NOMO-1 treated with DMSO at 0.1 percent for 48 hours (cell line): ENCODE measurements around the gene LUC7L3.
A peak's percentile ranks its signal among the peaks of the same experiment; 100 is the strongest.

ENCODE experiments used
- DNase-seq: peaks from one replicate; lab custom pipeline; 2025; ENCODE audit not compliant: unreplicated experiment; lab: John Stamatoyannopoulos, UW

LUC7L3 gene

DNA sequence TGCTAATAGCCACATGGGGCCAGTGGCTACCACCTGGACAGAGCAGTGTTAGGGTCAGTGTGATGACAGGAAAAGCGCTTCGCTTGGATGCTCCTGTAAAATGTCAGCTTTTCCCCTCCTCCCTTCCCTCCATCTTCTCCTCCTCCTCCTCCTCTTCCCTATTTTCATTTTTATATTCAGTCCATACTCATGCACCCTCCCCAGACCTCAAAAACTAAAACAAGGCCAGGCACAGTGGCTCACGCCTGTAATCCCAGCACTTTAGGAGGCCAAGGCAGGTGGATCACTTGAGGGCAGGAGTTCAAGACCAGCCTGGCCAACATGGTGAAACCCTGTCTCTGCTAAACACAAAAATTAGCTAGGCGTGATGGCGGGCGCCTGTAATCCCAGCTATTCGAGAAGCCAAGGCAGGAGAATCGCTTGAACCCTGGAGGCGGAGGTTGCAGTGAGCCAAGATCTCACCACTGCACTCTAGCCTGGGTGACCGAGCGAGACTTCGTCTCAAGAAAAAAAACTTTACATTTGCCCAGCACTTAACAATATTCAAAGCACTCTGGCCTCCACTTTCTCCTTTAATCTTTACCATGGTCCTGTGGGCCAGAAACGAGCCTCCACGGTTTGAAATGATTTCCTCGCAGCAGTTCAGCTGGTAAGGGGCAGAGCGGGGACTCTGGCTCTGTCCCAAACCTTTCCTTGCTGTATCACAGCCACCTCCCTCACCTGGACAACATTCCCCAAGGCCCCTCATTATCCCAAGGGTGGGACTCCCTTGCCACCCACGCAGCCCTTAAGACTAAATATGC is 33.5 kb upstream of the LUC7L3 start:
- no peak for DNase-seq

DNA sequence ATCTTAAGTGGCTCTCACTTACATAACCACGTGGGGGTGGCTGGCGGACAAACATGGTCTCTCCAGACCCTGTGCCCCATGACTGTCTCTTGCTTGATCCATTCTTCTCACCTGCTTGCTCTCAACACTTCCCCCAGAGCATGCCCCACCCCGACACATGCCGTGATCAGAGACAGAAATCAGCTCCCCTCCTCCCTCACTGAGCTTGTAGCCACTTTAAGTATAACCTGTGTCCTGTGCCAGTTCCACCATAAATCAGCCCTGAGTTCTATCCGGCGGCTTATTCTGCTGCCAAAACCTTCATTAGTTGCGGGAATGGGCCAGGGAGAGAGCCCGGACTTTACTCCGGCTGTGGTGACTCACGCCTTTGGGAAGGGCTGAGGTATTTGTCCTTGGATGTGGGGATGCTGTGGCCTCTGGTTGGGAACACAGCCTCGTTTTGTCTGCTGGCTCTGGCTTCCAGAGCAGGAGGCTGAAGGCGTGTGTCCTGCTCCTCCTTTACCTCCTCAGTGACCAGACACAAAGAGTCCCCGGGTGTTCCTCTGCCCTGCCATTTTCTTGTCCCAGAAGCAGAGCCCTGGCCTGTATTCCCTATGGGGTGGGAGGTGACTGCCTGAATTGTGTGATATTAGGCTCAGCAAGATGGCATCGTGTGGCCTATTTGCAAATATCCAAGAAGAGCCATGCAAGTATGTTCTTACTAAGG is 32.8 kb upstream of the LUC7L3 start:
- no peak for DNase-seq

DNA sequence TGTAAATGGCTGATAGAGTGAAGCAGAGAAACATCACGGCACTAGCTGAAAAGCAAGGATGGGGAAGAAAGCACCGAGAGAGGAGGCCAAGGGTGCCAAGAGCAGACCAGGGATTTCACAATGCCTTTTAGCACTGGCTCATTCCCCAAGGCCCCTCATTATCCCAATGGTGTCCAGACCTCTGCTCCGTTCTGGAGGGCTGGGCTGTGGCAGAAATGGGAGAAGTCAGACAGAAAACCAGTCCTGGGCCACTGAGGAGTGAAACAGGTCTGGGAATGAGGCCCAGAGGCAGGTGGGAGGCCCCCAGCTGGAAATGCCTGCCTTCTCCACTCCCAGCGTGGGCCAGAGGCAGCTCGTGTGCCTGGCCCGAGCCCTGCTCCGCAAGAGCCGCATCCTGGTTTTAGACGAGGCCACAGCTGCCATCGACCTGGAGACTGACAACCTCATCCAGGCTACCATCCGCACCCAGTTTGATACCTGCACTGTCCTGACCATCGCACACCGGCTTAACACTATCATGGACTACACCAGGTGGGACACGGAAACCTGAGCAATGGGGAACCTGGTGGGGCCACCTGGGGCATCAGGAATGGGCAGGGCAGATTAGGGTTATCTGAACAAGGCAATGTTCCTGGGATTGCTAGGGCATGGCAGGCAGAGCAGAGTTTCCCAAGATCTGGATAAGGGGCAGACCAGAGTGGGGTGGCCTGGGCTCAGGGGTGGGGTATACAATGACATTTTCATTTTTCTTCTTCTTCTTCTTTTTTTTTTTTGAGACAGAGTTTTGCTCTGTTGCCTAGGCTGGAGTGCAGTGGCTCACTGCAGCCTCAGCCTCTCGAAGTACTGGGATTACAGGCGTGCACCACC is 32.0 kb upstream of the LUC7L3 start:
- no peak for DNase-seq

GRCh38 chr17:50688245-50688644 is 31.2 kb upstream of the LUC7L3 start:
- DNase-seq: no peak

DNA sequence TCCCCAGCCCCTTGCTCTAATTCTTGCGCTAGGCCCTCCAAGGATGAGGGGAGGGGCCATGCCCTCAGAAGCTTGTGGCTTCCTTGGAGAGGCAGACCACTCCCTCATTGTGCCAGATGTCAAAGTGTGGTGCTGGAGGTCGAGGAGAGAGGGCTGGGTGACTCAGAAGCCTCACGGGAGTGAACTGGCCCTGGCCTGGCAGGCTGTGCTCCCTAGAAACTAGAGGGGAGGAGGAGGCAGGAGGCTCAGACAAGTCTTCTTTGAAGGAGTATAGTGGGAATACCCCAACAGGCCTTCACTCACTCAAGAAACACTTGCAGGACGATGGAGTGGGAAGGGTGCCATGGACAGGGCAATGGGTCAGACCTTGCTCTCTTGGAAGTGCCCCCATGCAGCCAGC is 30.2 kb upstream of the LUC7L3 start:
- no peak for DNase-seq

DNA sequence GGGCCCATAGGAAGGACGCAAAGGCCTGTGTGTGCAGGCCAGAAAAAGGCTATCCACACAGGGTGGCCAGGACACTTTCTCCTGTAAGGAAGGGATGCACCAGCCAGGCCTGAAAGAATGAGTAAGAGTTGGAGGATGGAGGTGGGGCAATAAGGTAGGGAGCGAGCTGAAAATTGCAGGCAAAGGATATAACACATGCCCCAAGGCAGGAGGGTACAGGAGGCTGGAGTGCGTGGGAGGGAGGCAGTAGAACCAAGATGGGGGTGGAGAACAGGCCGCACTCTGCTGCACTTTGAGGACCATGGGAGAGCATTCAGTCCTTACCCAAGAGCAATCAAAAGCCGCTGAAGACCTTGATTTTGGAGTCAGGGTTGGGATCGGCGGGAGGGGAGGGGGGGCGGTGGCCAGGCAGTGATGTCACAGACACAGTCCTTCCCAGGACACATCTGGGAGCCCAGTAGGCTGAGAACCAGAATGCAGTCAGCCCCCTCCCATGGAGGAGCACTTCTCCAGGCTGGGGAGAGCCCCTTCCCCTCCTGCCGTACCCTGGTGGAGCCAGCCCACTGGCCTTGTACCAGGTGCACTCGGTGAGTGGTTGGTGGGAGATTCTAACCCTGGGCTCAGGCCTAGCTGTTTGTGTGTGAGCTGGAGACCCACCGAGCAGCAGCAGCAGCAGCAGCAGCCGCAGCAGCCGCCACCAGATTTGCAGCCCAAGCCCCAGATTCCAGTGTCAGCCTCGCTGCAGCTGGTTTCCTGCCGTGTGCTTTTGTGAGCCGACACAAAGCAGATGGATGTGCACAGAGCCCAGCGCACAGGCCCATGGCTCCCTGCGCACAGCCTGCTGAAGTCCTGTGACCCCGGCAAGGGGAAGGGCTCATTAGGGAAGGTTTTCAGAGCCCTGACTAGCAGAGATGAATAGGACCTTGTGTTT is 29.2 kb upstream of the LUC7L3 start:
- no peak for DNase-seq

GRCh38 chr17:50690887-50691549 is 28.4 kb upstream of the LUC7L3 start:
- peak; percentile 15 for DNase-seq

GRCh38 chr17:50691550-50692447 is 27.6 kb upstream of the LUC7L3 start:
- DNase-seq: no peak

GRCh38 chr17:50692448-50693035 is 26.9 kb upstream of the LUC7L3 start:
- no peak for DNase-seq

- DNase-seq: no peak
These were observed 26.2 kb upstream of the LUC7L3 start for GRCh38 chr17:50693036-50693682.

DNA sequence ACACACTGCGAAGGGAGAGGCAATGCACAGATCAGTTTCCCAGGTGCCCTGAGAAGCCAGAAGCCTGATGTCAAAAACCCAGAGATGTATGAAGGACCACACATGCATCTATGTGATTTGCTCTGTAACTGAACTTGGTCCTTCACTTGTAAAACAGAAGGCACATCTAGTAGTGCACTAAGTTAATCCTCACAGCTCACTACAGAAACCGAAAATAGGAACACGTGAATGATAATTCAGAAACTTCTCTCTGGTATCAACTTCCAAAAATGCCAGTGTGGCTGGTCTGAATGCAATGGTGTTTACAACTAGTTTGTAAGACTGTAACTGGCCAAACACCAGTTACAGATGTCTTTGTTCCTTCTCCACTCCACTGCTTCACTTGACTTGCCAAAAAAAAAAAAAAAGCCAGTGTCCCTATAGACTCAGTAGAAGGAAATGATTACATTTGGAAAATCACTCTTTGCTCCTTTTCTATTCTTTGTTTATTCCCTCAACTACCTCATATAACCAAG is 23.0 kb upstream of the LUC7L3 start:
- no peak for DNase-seq

- DNase-seq: no peak
These were observed 22.3 kb upstream of the LUC7L3 start for GRCh38 chr17:50697062-50697461.

GRCh38 chr17:50697663-50698272 is 21.6 kb upstream of the LUC7L3 start:
- DNase-seq: no peak

GRCh38 chr17:50699410-50699809 is 20.0 kb upstream of the LUC7L3 start:
- no peak for DNase-seq

DNA sequence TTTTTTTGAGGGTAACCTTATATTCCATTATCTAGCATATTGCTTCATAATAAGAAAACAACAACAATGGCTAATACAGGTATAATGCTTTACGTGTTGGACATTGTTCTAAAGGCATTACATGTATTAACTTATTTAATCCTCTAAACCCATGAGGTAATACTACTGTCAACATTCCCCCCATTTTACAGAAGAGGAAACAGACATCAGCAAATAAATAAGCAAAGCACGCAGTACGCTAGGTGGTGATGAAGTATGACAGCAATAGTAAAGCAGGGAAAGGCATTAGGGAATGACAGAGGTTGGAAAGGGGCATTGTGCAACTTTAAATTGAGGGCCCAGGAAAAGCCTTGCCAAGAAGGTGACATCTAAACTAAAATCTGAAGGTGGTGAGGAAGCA is 16.2 kb upstream of the LUC7L3 start:
- DNase-seq: no peak

DNA sequence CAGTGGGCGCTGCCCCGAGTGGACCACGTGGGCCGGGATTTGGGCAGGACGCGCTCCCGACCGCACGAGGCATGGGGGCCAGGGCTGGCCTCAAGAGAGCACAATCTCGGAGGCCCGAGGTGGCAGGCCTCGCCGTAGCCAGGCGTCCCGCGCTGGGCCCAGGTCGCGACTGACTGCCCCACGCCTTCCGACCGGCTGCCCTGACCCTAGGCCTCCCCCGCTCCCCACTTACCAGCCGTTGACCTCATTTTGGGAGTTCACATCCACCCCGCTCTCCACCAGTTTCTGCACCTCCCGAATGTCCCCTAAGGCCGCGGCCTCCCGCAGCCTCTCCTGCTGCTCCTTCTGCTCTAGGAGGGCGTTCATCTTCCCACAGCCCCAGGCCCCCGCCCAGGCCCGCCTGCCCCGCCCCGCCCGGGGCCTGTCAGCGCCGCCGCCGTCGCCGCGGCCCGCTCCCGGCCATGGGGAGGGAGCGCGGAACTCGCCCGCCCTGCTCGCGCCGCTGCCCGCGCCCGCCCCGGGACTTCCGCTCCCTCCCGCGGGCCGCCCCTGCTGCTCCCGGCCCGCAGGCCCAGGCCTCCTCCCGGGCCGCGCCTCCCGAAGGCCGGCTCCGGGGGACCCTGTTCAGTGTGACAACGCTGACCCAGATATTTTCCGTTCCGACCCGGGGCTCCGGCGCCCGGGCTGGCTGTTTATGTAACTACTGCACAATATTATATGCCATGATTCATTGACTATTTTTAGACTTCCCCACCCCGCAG is 11.9 kb upstream of the LUC7L3 start, which contains the start of gene ANKRD40:
TSS of gene ANKRD40 (minus strand) at position 626 of the 761 bp plus-strand sequence. CDS start at position 366, 260 bp downstream.
- DNase-seq: peak; percentile 95
